ENCODE data around the gene SPEF2. TPM values are rescaled to one million over a fixed set of nuclear protein-coding genes. Genes with fewer than 3 reads are reported as not detected.
"Not testable (repeated sequence)": the region's sequence is repeated elsewhere in the genome, so short reads cannot be mapped to it uniquely, and the experiment has no call there.

The SPEF2 gene
- total RNA-seq, 1 experiment from 2014 or later, result not detected

- Histone ChIP-seq H3K27ac (no peak overlapping the region), H3K36me3 (no peaks in the 10 kb centered on the region), H3K4me3 (no peak overlapping the region), H3K9me3 (replicated peaks) (no peaks in the 10 kb centered on the region), H3K4me1 (replicated peaks) (0 out of 2 replicates have a peak, but pooled peaks cover under 1% of the 10 kb centered on the region), H3K27me3 (replicated peaks) (peaks cover 7% of the 10 kb centered on the region; the same call in 1 of the 2 replicates)
- DNase-seq (ENCODE audit: low read depth in 1 of 2, low spot score in 2 of 2), result no peak
Measured at GRCh38 chr5:35833224-35833623, 215.6 kb downstream of the SPEF2 start.

GRCh38 chr5:35835796-35836742 is 218.4 kb downstream of the SPEF2 start:
- Histone ChIP-seq H3K4me1 (replicated peaks) (0 out of 2 replicates have a peak, but pooled peaks cover 5% of the 10 kb centered on the region), H3K9me3 (replicated peaks) (no peaks in the 10 kb centered on the region), H3K36me3 (no peaks in the 10 kb centered on the region), H3K27me3 (replicated peaks) (peaks cover 7% of the 10 kb centered on the region; the same call in 1 of the 2 replicates), H3K27ac (no peak overlapping the region), H3K4me3 (no peak overlapping the region)
- DNase-seq (ENCODE audit: low read depth in 1 of 2, low spot score in 2 of 2), result no peak

DNA sequence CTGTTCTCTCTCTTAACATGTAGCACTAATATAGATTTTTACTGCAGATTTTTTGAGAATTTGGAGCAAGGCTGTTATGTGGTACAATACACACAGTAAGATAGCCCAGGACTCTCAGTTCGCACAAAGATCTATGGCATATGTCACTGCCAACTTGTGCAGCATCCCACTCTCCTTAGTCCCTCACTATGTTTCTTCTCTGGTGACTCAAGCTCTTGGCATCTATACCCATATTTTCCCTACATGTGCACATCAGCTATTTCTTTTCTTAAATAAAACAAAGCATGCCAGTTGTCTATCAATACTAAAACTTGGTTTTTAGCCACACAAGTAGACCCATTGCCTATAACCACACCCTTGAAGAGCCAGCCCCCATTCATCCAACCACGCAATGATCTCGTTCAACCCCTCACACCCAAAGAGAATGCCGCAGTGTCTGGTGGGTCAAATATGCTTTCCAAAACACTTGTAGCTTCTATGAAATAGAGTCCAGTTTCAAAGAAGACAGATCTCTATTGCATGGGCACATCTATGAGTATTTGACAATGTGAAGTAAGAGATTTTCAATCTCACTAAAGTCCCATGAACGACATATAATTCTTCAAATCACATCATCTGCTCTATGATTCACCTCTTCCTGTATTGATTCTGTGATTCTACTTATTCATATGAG is 220.8 kb downstream of the SPEF2 start:
- Histone ChIP-seq H3K36me3 (no peaks in the 10 kb centered on the region), H3K4me3 (no peak overlapping the region), H3K27me3 (replicated peaks) (0 out of 2 replicates have a peak, but pooled peaks cover 3% of the 10 kb centered on the region), H3K4me1 (replicated peaks) (0 out of 2 replicates have a peak, but pooled peaks cover 5% of the 10 kb centered on the region), H3K9me3 (replicated peaks) (no peaks in the 10 kb centered on the region), H3K27ac (no peak overlapping the region)
- no peak for DNase-seq (ENCODE audit: low read depth in 1 of 2, low spot score in 2 of 2)

GRCh38 chr5:35842856-35843255 is 225.2 kb downstream of the SPEF2 start:
- H3K36me3 ChIP-seq, result no peaks in the 10 kb centered on the region

DNA sequence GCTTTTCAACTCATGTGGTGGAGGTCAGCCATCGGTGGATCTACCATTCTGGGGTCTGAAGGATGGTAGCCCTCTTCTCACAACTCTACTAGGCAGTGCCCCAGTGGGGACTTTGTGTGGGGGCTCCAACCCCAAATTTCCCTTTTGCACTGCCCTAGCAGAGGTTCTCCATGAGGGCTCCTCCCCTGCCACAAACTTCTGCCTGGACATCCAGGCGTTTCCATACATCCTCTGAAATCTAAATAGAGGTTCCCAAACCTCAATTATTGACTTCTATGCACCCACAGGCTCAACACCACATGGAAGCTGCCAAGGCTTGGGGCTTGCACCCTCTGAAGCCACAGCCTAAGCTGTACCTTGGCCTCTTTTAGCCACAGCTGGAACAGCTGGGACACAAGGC is 227.8 kb downstream of the SPEF2 start:
- H3K27me3 ChIP-seq (replicated peaks); H3K27ac ChIP-seq; H3K4me3 ChIP-seq; H3K4me1 ChIP-seq (replicated peaks); H3K36me3 ChIP-seq; DNase-seq (ENCODE audit: low read depth in 1 of 2, low spot score in 2 of 2): not testable (repeated sequence)
- peaks cover 16% of the 10 kb centered on the region for H3K9me3 ChIP-seq (replicated peaks)

More at GRCh38 chr5:35842856-35843255, 225.2 kb downstream of the SPEF2 start:
- 0 out of 2 replicates have a peak, but pooled peaks cover 5% of the 10 kb centered on the region for H3K4me1 ChIP-seq (replicated peaks)
- no peak for DNase-seq (ENCODE audit: low read depth in 1 of 2, low spot score in 2 of 2)
- H3K4me3 ChIP-seq, result no peak overlapping the region
- H3K9me3 ChIP-seq (replicated peaks), result peaks cover 16% of the 10 kb centered on the region
- no peaks in the 10 kb centered on the region for H3K27me3 ChIP-seq (replicated peaks)
- no peak overlapping the region for H3K27ac ChIP-seq

GRCh38 chr5:35847491-35847890 is 229.8 kb downstream of the SPEF2 start:
- H3K27me3 ChIP-seq (replicated peaks), result no peaks in the 10 kb centered on the region
- H3K36me3 ChIP-seq, result no peaks in the 10 kb centered on the region
- H3K4me1 ChIP-seq (replicated peaks), result peaks cover 14% of the 10 kb centered on the region
- no peak for DNase-seq (ENCODE audit: low read depth in 1 of 2, low spot score in 2 of 2)
- H3K4me3 ChIP-seq, result no peak overlapping the region
- H3K9me3 ChIP-seq (replicated peaks), result peaks cover 16% of the 10 kb centered on the region
- H3K27ac ChIP-seq, result no peak overlapping the region

DNA sequence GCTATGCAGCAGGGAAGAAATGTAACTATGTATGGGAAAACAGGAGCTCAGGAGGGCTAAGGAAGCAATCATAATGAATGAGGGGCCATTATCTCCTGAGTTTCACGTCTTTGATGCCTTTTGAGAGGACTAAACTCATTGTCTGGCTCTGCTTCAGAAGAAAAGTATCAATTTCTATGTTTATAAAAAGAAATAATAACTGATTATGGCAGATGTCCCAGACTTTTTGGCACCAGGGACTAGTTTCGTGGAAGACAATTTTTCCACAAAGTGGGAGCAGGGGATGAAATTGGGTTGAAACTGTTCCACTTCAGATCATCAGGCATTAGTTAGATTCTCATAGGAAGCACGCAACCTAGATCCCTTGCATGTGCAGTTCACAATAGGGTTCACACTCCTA is 230.3 kb downstream of the SPEF2 start:
- no peaks in the 10 kb centered on the region for H3K27me3 ChIP-seq (replicated peaks)
- no peak overlapping the region for H3K27ac ChIP-seq
- H3K4me1 ChIP-seq (replicated peaks), result peaks cover 19% of the 10 kb centered on the region
- no peak overlapping the region for H3K4me3 ChIP-seq
- H3K36me3 ChIP-seq, result no peaks in the 10 kb centered on the region
- H3K9me3 ChIP-seq (replicated peaks), result peaks cover 16% of the 10 kb centered on the region
- no peak for DNase-seq (ENCODE audit: low read depth in 1 of 2, low spot score in 2 of 2)

- Histone ChIP-seq H3K36me3 (no peaks in the 10 kb centered on the region), H3K4me1 (replicated peaks) (peaks cover 20% of the 10 kb centered on the region), H3K9me3 (replicated peaks) (peaks cover 11% of the 10 kb centered on the region), H3K27ac (no peak overlapping the region), H3K27me3 (replicated peaks) (no peaks in the 10 kb centered on the region), H3K4me3 (no peak overlapping the region)
- no peak for DNase-seq (ENCODE audit: low read depth in 1 of 2, low spot score in 2 of 2)
Measured at GRCh38 chr5:35849860-35850259, 232.2 kb downstream of the SPEF2 start.

- H3K9me3 ChIP-seq (replicated peaks), result 0 out of 2 replicates have a peak, but pooled peaks cover 2% of the 10 kb centered on the region
- DNase-seq (ENCODE audit: low read depth in 1 of 2, low spot score in 2 of 2), result no peak
- no peak overlapping the region for H3K27ac ChIP-seq
- H3K4me3 ChIP-seq, result 0 out of 2 replicates have a peak overlapping the region, but pooled peaks have one; percentile 6
- H3K36me3 ChIP-seq, result no peaks in the 10 kb centered on the region
- peaks cover 28% of the 10 kb centered on the region for H3K4me1 ChIP-seq (replicated peaks)
- no peaks in the 10 kb centered on the region for H3K27me3 ChIP-seq (replicated peaks)
Measured at GRCh38 chr5:35850967-35851680, 233.5 kb downstream of the SPEF2 start.

DNA sequence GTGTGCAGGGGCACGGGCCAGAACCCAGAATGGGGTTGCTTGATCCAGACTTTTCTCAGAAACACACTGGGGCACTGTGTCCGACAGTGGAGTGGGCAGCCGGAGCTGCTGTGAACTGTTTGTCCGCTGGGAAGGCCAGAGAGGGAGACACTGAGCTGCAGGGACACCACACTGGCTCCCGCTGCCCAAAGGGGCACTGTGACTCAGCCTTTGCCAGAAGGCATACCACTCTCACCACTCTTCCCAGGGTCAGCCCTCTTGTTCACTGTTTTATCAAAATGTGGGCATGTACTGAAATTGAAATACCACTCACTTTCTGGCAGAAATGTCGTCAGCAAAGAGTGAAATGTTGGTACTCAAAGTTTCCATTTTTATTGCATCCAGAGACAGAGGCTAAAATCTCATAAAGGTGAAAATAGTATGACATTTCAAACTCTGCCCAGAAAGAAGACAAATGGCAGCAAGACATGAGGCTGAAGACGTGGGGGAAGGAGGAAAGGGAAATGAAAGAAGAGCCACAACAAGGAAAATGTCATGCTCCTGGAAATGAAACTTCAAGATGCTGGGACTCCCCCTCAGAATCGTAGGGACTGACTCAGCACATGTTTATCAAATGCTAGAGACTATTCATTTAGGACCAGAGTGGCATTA is 234.5 kb downstream of the SPEF2 start:
- no peaks in the 10 kb centered on the region for H3K27me3 ChIP-seq (replicated peaks)
- DNase-seq (ENCODE audit: low read depth in 1 of 2, low spot score in 2 of 2), result peak; percentile 31 to 60
- 0 out of 2 replicates have a peak, but pooled peaks cover 2% of the 10 kb centered on the region for H3K9me3 ChIP-seq (replicated peaks)
- H3K27ac ChIP-seq, result peak overlapping the region; percentile 42
- H3K36me3 ChIP-seq, result no peaks in the 10 kb centered on the region
- H3K4me3 ChIP-seq, result no peak overlapping the region
- peaks cover 39% of the 10 kb centered on the region for H3K4me1 ChIP-seq (replicated peaks)

- Histone ChIP-seq H3K4me1 (replicated peaks) (peaks cover 42% of the 10 kb centered on the region), H3K36me3 (no peaks in the 10 kb centered on the region), H3K27ac (peak overlapping the region; percentile 42), H3K27me3 (replicated peaks) (no peaks in the 10 kb centered on the region), H3K9me3 (replicated peaks) (0 out of 2 replicates have a peak, but pooled peaks cover under 1% of the 10 kb centered on the region), H3K4me3 (no peak overlapping the region)
- DNase-seq (ENCODE audit: low read depth in 1 of 2, low spot score in 2 of 2), result no peak
Measured at GRCh38 chr5:35852773-35853172, 235.1 kb downstream of the SPEF2 start.

DNA sequence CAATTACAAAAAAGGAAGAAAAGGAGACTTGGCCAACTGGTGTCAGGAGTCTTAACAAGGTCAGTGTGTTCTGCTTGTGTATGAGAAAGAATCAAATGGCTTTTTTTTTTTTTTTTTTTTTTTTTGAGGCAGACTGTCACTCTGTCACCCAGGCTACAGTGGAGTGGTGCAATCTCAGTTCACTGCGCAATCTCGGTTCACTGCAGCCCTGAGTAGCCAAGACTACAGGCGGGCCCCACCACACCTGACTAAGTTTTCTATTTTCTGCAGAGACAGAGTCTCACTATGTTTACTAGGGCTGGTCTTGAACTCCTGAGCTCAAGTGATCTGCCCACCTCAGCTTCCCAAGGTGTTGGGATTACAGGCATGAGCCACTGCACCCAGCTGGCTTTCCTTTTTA is 236.0 kb downstream of the SPEF2 start:
- no peak overlapping the region for H3K4me3 ChIP-seq
- no peaks in the 10 kb centered on the region for H3K36me3 ChIP-seq
- H3K4me1 ChIP-seq (replicated peaks), result peaks cover 41% of the 10 kb centered on the region
- DNase-seq (ENCODE audit: low read depth in 1 of 2, low spot score in 2 of 2), result no peak
- H3K9me3 ChIP-seq (replicated peaks), result no peaks in the 10 kb centered on the region
- H3K27me3 ChIP-seq (replicated peaks), result no peaks in the 10 kb centered on the region
- H3K27ac ChIP-seq, result no peak overlapping the region

- Histone ChIP-seq H3K9me3 (replicated peaks) (no peaks in the 10 kb centered on the region), H3K4me1 (replicated peaks) (peaks cover 47% of the 10 kb centered on the region), H3K27ac (no peak overlapping the region), H3K4me3 (no peak overlapping the region), H3K27me3 (replicated peaks) (no peaks in the 10 kb centered on the region), H3K36me3 (no peaks in the 10 kb centered on the region)
- no peak for DNase-seq (ENCODE audit: low read depth in 1 of 2, low spot score in 2 of 2)
Measured at GRCh38 chr5:35854248-35854647, 236.6 kb downstream of the SPEF2 start.
